Measurements from ENCODE around the gene GRID1. TPM values are rescaled to one million over a fixed set of nuclear protein-coding genes. Genes with fewer than 3 reads are reported as not detected.

GRID1 gene
- total RNA-seq, 1 donor from 2014 or later: 0.75 TPM

GRCh38 chr10:86345296-86345858 is 21.2 kb downstream of the GRID1 start:
- H3K4me3 ChIP-seq (ENCODE audit: insufficient read depth, low read depth, low read length): no peak overlapping the region
- DNase-seq (ENCODE audit: low read depth) (no peak), FAIRE-seq (no peak)
- Mint-ChIP-seq H3K4me3 (ENCODE audit: unreplicated experiment) (no peak overlapping the region), H3K9me3 (ENCODE audit: unreplicated experiment) (no peaks in the 10 kb centered on the region), H3K27me3 (ENCODE audit: low read depth, unreplicated experiment) (peaks cover 29% of the 10 kb centered on the region), H3K36me3 (ENCODE audit: low read depth, unreplicated experiment) (no peaks in the 10 kb centered on the region), H3K27ac (ENCODE audit: unreplicated experiment) (no peak overlapping the region), H3K4me1 (ENCODE audit: low read depth, unreplicated experiment) (peaks cover 10% of the 10 kb centered on the region)
- no peak overlapping the region for H3K9ac ChIP-seq (ENCODE audit: low read length)
- H3K36me3 ChIP-seq (ENCODE audit: insufficient read depth, low read length): no peaks in the 10 kb centered on the region
- H3K27ac ChIP-seq (ENCODE audit: low read depth, low read length): no peak overlapping the region
- no peaks in the 10 kb centered on the region for H3K4me1 ChIP-seq (ENCODE audit: insufficient read depth, low read length)
- H4K20me1 ChIP-seq (ENCODE audit: insufficient read depth, low read length): no peaks in the 10 kb centered on the region
- no peaks in the 10 kb centered on the region for H3K79me2 ChIP-seq (ENCODE audit: insufficient read depth, low read length)
- H3K9me3 ChIP-seq (ENCODE audit: insufficient read depth, low read depth, low read length): no peaks in the 10 kb centered on the region
- no peak overlapping the region for H2AFZ ChIP-seq (ENCODE audit: low read depth, low read length)
- no peak overlapping the region for H3K4me2 ChIP-seq (ENCODE audit: low read length)
- no peak for TF ChIP-seq CTCF (IDR thresholded peaks at IDR 0.05; ENCODE audit: insufficient read depth, low read depth, low read length)
- no peak for TF ChIP-seq EZH2 (IDR thresholded peaks at IDR 0.05; ENCODE audit: insufficient read depth, low read length)
- H3K27me3 ChIP-seq (ENCODE audit: insufficient read depth, low read length): no peaks in the 10 kb centered on the region

GRCh38 chr10:86344714-86345161 is 21.9 kb downstream of the GRID1 start:
- Mint-ChIP-seq H3K9me3 (ENCODE audit: unreplicated experiment) (no peaks in the 10 kb centered on the region), H3K4me3 (ENCODE audit: unreplicated experiment) (no peak overlapping the region), H3K27ac (ENCODE audit: unreplicated experiment) (no peak overlapping the region), H3K4me1 (ENCODE audit: low read depth, unreplicated experiment) (peaks cover 10% of the 10 kb centered on the region), H3K36me3 (ENCODE audit: low read depth, unreplicated experiment) (no peaks in the 10 kb centered on the region), H3K27me3 (ENCODE audit: low read depth, unreplicated experiment) (peaks cover 29% of the 10 kb centered on the region)
- H3K9ac ChIP-seq (ENCODE audit: low read length): no peak overlapping the region
- no peaks in the 10 kb centered on the region for H3K36me3 ChIP-seq (ENCODE audit: insufficient read depth, low read length)
- no peak overlapping the region for H3K27ac ChIP-seq (ENCODE audit: low read depth, low read length)
- H3K27me3 ChIP-seq (ENCODE audit: insufficient read depth, low read length): no peaks in the 10 kb centered on the region
- no peak overlapping the region for H2AFZ ChIP-seq (ENCODE audit: low read depth, low read length)
- no peaks in the 10 kb centered on the region for H4K20me1 ChIP-seq (ENCODE audit: insufficient read depth, low read length)
- DNase-seq (ENCODE audit: low read depth) (no peak), FAIRE-seq (no peak)
- no peaks in the 10 kb centered on the region for H3K9me3 ChIP-seq (ENCODE audit: insufficient read depth, low read depth, low read length)
- H3K79me2 ChIP-seq (ENCODE audit: insufficient read depth, low read length): no peaks in the 10 kb centered on the region
- no peak for TF ChIP-seq EZH2 (IDR thresholded peaks at IDR 0.05; ENCODE audit: insufficient read depth, low read length)
- no peak for TF ChIP-seq CTCF (IDR thresholded peaks at IDR 0.05; ENCODE audit: insufficient read depth, low read depth, low read length)
- H3K4me1 ChIP-seq (ENCODE audit: insufficient read depth, low read length): no peaks in the 10 kb centered on the region
- H3K4me2 ChIP-seq (ENCODE audit: low read length): no peak overlapping the region
- no peak overlapping the region for H3K4me3 ChIP-seq (ENCODE audit: insufficient read depth, low read depth, low read length)

GRCh38 chr10:86344281-86344680 is 22.3 kb downstream of the GRID1 start:
- H3K36me3 ChIP-seq (ENCODE audit: insufficient read depth, low read length): no peaks in the 10 kb centered on the region
- H4K20me1 ChIP-seq (ENCODE audit: insufficient read depth, low read length): no peaks in the 10 kb centered on the region
- no peak overlapping the region for H3K9ac ChIP-seq (ENCODE audit: low read length)
- no peak overlapping the region for H3K4me3 ChIP-seq (ENCODE audit: insufficient read depth, low read depth, low read length)
- no peak overlapping the region for H3K4me2 ChIP-seq (ENCODE audit: low read length)
- H3K9me3 ChIP-seq (ENCODE audit: insufficient read depth, low read depth, low read length): no peaks in the 10 kb centered on the region
- H3K27me3 ChIP-seq (ENCODE audit: insufficient read depth, low read length): no peaks in the 10 kb centered on the region
- no peak for TF ChIP-seq EZH2 (IDR thresholded peaks at IDR 0.05; ENCODE audit: insufficient read depth, low read length)
- no peak for TF ChIP-seq CTCF (IDR thresholded peaks at IDR 0.05; ENCODE audit: insufficient read depth, low read depth, low read length)
- DNase-seq (ENCODE audit: low read depth) (no peak), FAIRE-seq (no peak)
- H2AFZ ChIP-seq (ENCODE audit: low read depth, low read length): no peak overlapping the region
- Mint-ChIP-seq H3K4me1 (ENCODE audit: low read depth, unreplicated experiment) (peaks cover 10% of the 10 kb centered on the region), H3K27me3 (ENCODE audit: low read depth, unreplicated experiment) (peaks cover 27% of the 10 kb centered on the region), H3K36me3 (ENCODE audit: low read depth, unreplicated experiment) (no peaks in the 10 kb centered on the region), H3K9me3 (ENCODE audit: unreplicated experiment) (no peaks in the 10 kb centered on the region), H3K27ac (ENCODE audit: unreplicated experiment) (no peak overlapping the region), H3K4me3 (ENCODE audit: unreplicated experiment) (no peak overlapping the region)
- no peaks in the 10 kb centered on the region for H3K4me1 ChIP-seq (ENCODE audit: insufficient read depth, low read length)
- no peak overlapping the region for H3K27ac ChIP-seq (ENCODE audit: low read depth, low read length)
- no peaks in the 10 kb centered on the region for H3K79me2 ChIP-seq (ENCODE audit: insufficient read depth, low read length)
